SK-N-MC (cell line): ENCODE results near the gene TCF3.

ENCODE experiments used
- DNase-seq: peaks from one replicate; pipeline ENCODE4 v3.0.0-alpha.2; 2011; ENCODE audit warnings: low read depth, low spot score
- H3K27ac ChIP-seq: fragments of 200-600 bp; sonication (generic); 2 replicates; pipeline ENCODE4 v1.5.1; 2016; ENCODE audit warnings: mixed run types
- H3K36me3 ChIP-seq: fragments of 200-600 bp; sonication (generic); 2 replicates; pipeline ENCODE4 v1.6.1; 2017; ENCODE audit warnings: antibody characterized with exemption, low read length, mixed read lengths; ENCODE audit not compliant: insufficient read depth
- H3K4me3 ChIP-seq: fragments of 200-600 bp; sonication (generic); 2 replicates; pipeline ENCODE4 v1.5.1; 2016
- H3K9ac ChIP-seq: fragments of 200-600 bp; sonication (generic); 2 replicates; pipeline ENCODE4 v1.8.0; 2017; ENCODE audit warnings: mixed run types, mixed read lengths; ENCODE audit not compliant: insufficient read length
- H3K9me3 ChIP-seq: fragments of 200-600 bp; sonication (generic); 2 replicates; pipeline ENCODE4 v1.6.1; 2017; ENCODE audit warnings: low read depth, mild to moderate bottlenecking, antibody characterized with exemption, low read length, moderate library complexity, mixed read lengths
- EZH2 ChIP-seq: fragments of 200-600 bp; sonication (generic); IDR thresholded peaks from one replicate; pipeline ENCODE4 v1.6.1; 2017; ENCODE audit warnings: antibody characterized with exemption
- FOXP2 ChIP-seq: optimal IDR thresholded peaks from 2 replicates; pipeline ENCODE3; 2011; ENCODE audit warnings: mild to moderate bottlenecking, moderate library complexity; ENCODE audit not compliant: insufficient read depth; ENCODE audit errors: extremely low read length, control extremely low read depth
- POLR2AphosphoS5 ChIP-seq: IDR thresholded peaks from 2 replicates; pipeline ENCODE4 v1.6.1; 2012; ENCODE audit warnings: mild to moderate bottlenecking, low read depth, low read length, borderline replicate concordance

Gene TCF3

GRCh38 chr19:1627194-1627593 lies 25.2 kb downstream of the TCF3 start:
- H3K36me3 ChIP-seq: peaks cover 46% of the 10 kb centered on the region
- no peak for TF ChIP-seq POLR2AphosphoS5
- no peak for TF ChIP-seq EZH2
- TF ChIP-seq FOXP2: no peak

GRCh38 chr19:1626417-1627010 lies 25.9 kb downstream of the TCF3 start:
- Histone ChIP-seq H3K36me3 (peaks cover 42% of the 10 kb centered on the region), H3K27ac (no peak overlapping the region), H3K9ac (no peak overlapping the region)

More at GRCh38 chr19:1627194-1627593, 25.2 kb downstream of the TCF3 start:
- Histone ChIP-seq H3K27ac (no peak overlapping the region), H3K4me3 (no peak overlapping the region), H3K9me3 (no peaks in the 10 kb centered on the region), H3K9ac (no peak overlapping the region)
- DNase-seq: no peak

GRCh38 chr19:1624458-1624857 lies 28.0 kb downstream of the TCF3 start:
- H3K27ac ChIP-seq: 0 out of 2 replicates have a peak overlapping the region, but pooled peaks have one; percentile 46
- no peaks in the 10 kb centered on the region for H3K9me3 ChIP-seq
- H3K36me3 ChIP-seq: peaks cover 58% of the 10 kb centered on the region
- DNase-seq: peak; percentile 16
- TF ChIP-seq POLR2AphosphoS5 (no peak), EZH2 (no peak), FOXP2 (no peak)
- no peak overlapping the region for H3K4me3 ChIP-seq
- H3K9ac ChIP-seq: no peak overlapping the region

More at GRCh38 chr19:1626417-1627010, 25.9 kb downstream of the TCF3 start:
- no peak overlapping the region for H3K4me3 ChIP-seq
- TF ChIP-seq POLR2AphosphoS5 (no peak; the same call in 1 of the 2 replicates), EZH2 (no peak), FOXP2 (no peak)
- no peaks in the 10 kb centered on the region for H3K9me3 ChIP-seq
- no peak for DNase-seq

- H3K27ac ChIP-seq: no peak overlapping the region
- H3K9me3 ChIP-seq: no peaks in the 10 kb centered on the region
- H3K4me3 ChIP-seq: no peak overlapping the region
- peaks cover 75% of the 10 kb centered on the region for H3K36me3 ChIP-seq
- no peak for DNase-seq
- H3K9ac ChIP-seq: no peak overlapping the region
- TF ChIP-seq FOXP2 (no peak), POLR2AphosphoS5 (0 out of 2 replicates have a peak, but pooled peaks have one; percentile 12), EZH2 (no peak)
Measured at GRCh38 chr19:1622541-1622940, 29.9 kb downstream of the TCF3 start.

- no peak for DNase-seq
- H3K9ac ChIP-seq: no peak overlapping the region
- no peak overlapping the region for H3K27ac ChIP-seq
- no peak overlapping the region for H3K4me3 ChIP-seq
- H3K9me3 ChIP-seq: no peaks in the 10 kb centered on the region
- TF ChIP-seq POLR2AphosphoS5: no peak
- TF ChIP-seq EZH2: no peak
- no peak for TF ChIP-seq FOXP2
- H3K36me3 ChIP-seq: peaks cover 81% of the 10 kb centered on the region
Measured at GRCh38 chr19:1622007-1622406, 30.4 kb downstream of the TCF3 start.

- Histone ChIP-seq H3K27ac (no peak overlapping the region), H3K4me3 (no peak overlapping the region), H3K9me3 (no peaks in the 10 kb centered on the region), H3K36me3 (peaks cover 82% of the 10 kb centered on the region), H3K9ac (no peak overlapping the region)
- DNase-seq: no peak
- no peak for TF ChIP-seq POLR2AphosphoS5
- TF ChIP-seq FOXP2: no peak
- TF ChIP-seq EZH2: no peak
Measured at GRCh38 chr19:1621574-1621973, 30.8 kb downstream of the TCF3 start.

- Histone ChIP-seq H3K36me3 (peaks cover 82% of the 10 kb centered on the region), H3K9ac (no peak overlapping the region)
- DNase-seq: no peak
Measured at GRCh38 chr19:1621021-1621420, 31.4 kb downstream of the TCF3 start.

GRCh38 chr19:1620502-1620901 lies 31.9 kb downstream of the TCF3 start:
- Histone ChIP-seq H3K9ac (no peak overlapping the region), H3K36me3 (peaks cover 84% of the 10 kb centered on the region), H3K9me3 (no peaks in the 10 kb centered on the region), H3K27ac (no peak overlapping the region), H3K4me3 (no peak overlapping the region)
- no peak for DNase-seq
- TF ChIP-seq EZH2 (no peak), POLR2AphosphoS5 (no peak; the same call in 1 of the 2 replicates), FOXP2 (no peak)

More at GRCh38 chr19:1621021-1621420, 31.4 kb downstream of the TCF3 start:
- Histone ChIP-seq H3K27ac (no peak overlapping the region), H3K9me3 (no peaks in the 10 kb centered on the region), H3K4me3 (no peak overlapping the region)
- no peak for TF ChIP-seq FOXP2
- no peak for TF ChIP-seq POLR2AphosphoS5
- no peak for TF ChIP-seq EZH2
